Prostate gland (tissue), 2 donors: ENCODE results near the gene CANT1.

Experiments
- CTCF ChIP-seq, 4 experiments: fragments of 200-600 bp in 2 of 4; fragments of 450-650 bp in 2 of 4; sonication (generic) in 2 of 4; IDR thresholded peaks; 1 replicate in 3 of 4; 2 replicates in 1 of 4; pipeline ENCODE4 v1.5.1; 2016 to 2019; ENCODE audit warnings: antibody characterized with exemption in 4 of 4, mild to moderate bottlenecking in 2 of 4, moderate library complexity in 2 of 4
- POLR2A ChIP-seq: fragments of 450-650 bp; IDR thresholded peaks from one replicate; pipeline ENCODE4 v1.6.1; 2016; ENCODE audit warnings: antibody characterized with exemption, mild to moderate bottlenecking

- no peak for TF ChIP-seq CTCF (IDR thresholded peaks at IDR 0.05)
- no peak for TF ChIP-seq POLR2A
Measured at GRCh38 chr17:78977681-78977943, 32.0 kb downstream of the CANT1 start.
